Activated T-helper 2 cell treated with anti-CD3 and anti-CD28 coated beads, Interferon-gamma antibody, Interleukin-2, Interleukin-4, amounts not matched to agents 10 μg/mL and 5 μg/mL and 100 μg/mL, durations not matched to agents 14 hours and 24 hours and 36 hours (primary cell): Measurements from ENCODE around the gene PRTFDC1. TPM values are rescaled to one million over a fixed set of nuclear protein-coding genes. Genes with fewer than 3 reads are reported as not detected.
A peak's percentile ranks its signal among the peaks of the same experiment; 100 is the strongest.
"Not testable (repeated sequence)": the region's sequence is repeated elsewhere in the genome, so short reads cannot be mapped to it uniquely, and the experiment has no call there.

Experiments used
- DNase-seq: peaks from one replicate; pipeline ENCODE4 v3.0.0; 2021; ENCODE audit warnings: low spot score
- H3K27ac Mint-ChIP-seq: one replicate; pipeline ENCODE4 v1.8.0; 2021; ENCODE audit warnings: mixed read lengths
- H3K27me3 Mint-ChIP-seq: one replicate; pipeline ENCODE4 v1.8.0; 2021; ENCODE audit warnings: low read depth, mixed read lengths
- H3K36me3 Mint-ChIP-seq: one replicate; pipeline ENCODE4 v1.8.0; 2021; ENCODE audit warnings: low read depth, mixed read lengths
- H3K4me1 Mint-ChIP-seq: one replicate; pipeline ENCODE4 v1.8.0; 2021; ENCODE audit warnings: low read depth, mixed read lengths
- H3K4me3 Mint-ChIP-seq: one replicate; pipeline ENCODE4 v1.8.0; 2021; ENCODE audit warnings: low read depth, mild to moderate bottlenecking, moderate library complexity, mixed read lengths
- H3K9me3 Mint-ChIP-seq: one replicate; pipeline ENCODE4 v1.8.0; 2021; ENCODE audit warnings: mixed read lengths
- intact Hi-C: fragments of 100-400 bp; cut with micrococcal nuclease; formaldehyde crosslinking; loops from one replicate; pipeline ENCODE4 v1.15.1; 2023
- total RNA-seq: library from RNA; stranded (reverse); gene quantifications from 2 replicates; pipeline ENCODE4 v1.2.3, GENCODE V29; 2022

The PRTFDC1 gene
- total RNA-seq, 1 donor from 2014 or later = 0.11 TPM

DNA sequence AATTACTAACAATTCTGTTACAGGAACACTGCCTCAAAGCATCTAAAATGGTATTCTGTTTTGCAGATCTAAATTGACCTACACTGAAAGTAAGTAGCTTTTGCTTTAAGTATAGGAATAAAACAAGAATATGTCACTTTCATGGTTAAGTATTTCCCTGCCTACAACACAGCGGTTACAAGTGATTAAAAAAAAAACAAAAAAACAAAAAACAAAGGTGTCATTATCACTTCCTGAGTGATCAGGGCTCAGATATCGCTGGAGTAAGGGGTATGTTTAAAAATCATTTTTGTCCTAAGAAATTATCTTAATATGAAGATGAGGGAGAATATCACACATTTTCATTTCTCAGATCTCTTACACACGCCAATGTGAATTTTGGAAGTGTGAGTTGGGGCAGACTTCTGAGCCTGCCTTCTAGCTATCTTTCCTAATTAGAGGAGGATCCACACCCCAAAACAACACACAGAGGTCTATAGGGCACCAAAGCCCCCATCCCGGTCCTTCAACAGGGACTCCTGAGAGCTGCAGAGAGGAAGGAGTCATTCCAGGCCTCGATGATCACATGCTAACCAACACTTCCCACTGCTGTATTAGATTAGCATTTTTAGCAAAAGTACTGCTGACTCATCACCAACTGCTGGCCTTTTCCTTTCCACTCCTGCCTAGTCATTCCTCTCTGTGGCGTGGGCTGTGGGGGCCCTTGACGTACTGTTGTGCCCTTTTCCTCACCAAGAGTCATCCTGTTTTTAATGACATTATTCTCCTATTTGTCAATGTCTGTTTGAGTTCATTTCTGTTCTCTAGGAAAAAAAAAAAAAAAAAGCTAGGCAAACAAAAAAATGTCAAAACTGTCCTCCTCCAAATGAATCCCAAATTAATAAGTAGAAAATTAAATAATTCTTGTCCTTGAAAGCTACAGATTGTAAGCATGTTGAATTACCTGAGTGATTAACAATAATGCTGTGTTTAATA lies 31.2 kb downstream of the PRTFDC1 start:
- Mint-ChIP-seq H3K27me3 (no peaks in the 10 kb centered on the region), H3K9me3 (peaks cover 32% of the 10 kb centered on the region), H3K36me3 (peaks cover 16% of the 10 kb centered on the region), H3K4me1 (peaks cover 25% of the 10 kb centered on the region), H3K27ac (peak overlapping the region; percentile 85), H3K4me3 (no peak overlapping the region)
- peak; percentile 25 for DNase-seq
- intact Hi-C loops = loop anchor here (1.0 to 5.0 kb wide), 7 partner anchors 20 to 457 kb away; partner anchors contain the start of genes ENKUR and THNSL1

- intact Hi-C loops = loop anchor here (5.0 kb wide), 2 partner anchors 33 to 53 kb away; no protein-coding TSS in a partner anchor
- Mint-ChIP-seq H3K36me3 (peaks cover 16% of the 10 kb centered on the region), H3K4me1 (peaks cover 25% of the 10 kb centered on the region), H3K27ac (peak overlapping the region; percentile 24), H3K9me3 (peaks cover 26% of the 10 kb centered on the region)
- H3K4me3 Mint-ChIP-seq, DNase-seq, H3K27me3 Mint-ChIP-seq: not testable (repeated sequence)
Measured at GRCh38 chr10:24920192-24920591, 32.2 kb downstream of the PRTFDC1 start.

- peaks cover 21% of the 10 kb centered on the region for H3K9me3 Mint-ChIP-seq
- not testable (repeated sequence) for H3K27ac Mint-ChIP-seq, DNase-seq, H3K4me3 Mint-ChIP-seq, H3K27me3 Mint-ChIP-seq
- peaks cover 15% of the 10 kb centered on the region for H3K36me3 Mint-ChIP-seq
- intact Hi-C loops = loop anchor here (5.0 kb wide), 2 partner anchors 32 to 52 kb away; no protein-coding TSS in a partner anchor
- H3K4me1 Mint-ChIP-seq = peaks cover 25% of the 10 kb centered on the region
Measured at GRCh38 chr10:24919629-24920028, 32.8 kb downstream of the PRTFDC1 start.

DNA sequence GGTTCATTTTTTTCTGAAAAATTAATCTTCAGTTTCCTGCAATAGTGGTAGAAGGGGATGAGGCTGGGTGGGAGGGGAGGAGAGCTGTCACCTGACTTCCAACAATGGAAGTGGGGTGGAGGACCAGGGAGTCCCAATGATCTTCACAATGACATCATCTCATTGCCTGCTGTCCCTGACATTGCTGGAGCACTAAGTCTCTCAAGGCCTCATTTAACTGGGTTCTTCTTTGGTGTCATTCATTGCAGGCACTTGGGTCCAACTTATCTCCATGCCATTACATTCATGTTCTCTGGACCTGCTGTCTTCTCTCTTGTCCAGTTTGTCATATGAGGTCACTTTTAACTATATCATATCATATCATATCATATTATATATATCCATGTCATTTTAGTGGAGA lies 34.4 kb downstream of the PRTFDC1 start:
- Mint-ChIP-seq H3K36me3 (peaks cover 5% of the 10 kb centered on the region), H3K4me1 (peaks cover 20% of the 10 kb centered on the region), H3K9me3 (peaks cover 7% of the 10 kb centered on the region), H3K27ac (no peak overlapping the region), H3K27me3 (no peaks in the 10 kb centered on the region), H3K4me3 (no peak overlapping the region)
- intact Hi-C loops = no loop called here
- no peak for DNase-seq

DNA sequence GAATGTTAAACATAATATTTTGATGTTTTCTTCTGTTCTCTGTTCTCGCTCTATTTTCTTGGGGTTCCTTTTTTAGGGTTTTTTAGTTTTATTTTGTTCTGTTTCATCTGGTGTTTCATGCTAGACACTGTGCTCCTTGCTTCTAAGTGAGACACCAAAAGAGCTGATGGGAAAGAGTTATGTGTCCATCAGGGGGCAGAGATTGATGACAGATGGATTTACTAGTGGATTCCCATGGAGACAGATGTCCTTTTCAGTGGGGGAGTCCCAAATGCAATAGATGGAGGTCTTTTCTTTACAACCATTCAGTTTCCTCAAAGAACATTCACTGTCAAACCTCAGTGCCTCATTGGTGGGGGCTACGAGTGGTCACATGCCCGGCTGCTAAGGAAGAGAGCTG lies 34.9 kb downstream of the PRTFDC1 start:
- Mint-ChIP-seq H3K4me3 (no peak overlapping the region), H3K27ac (no peak overlapping the region), H3K36me3 (peaks cover 5% of the 10 kb centered on the region), H3K27me3 (no peaks in the 10 kb centered on the region), H3K4me1 (peaks cover 22% of the 10 kb centered on the region), H3K9me3 (peaks cover 7% of the 10 kb centered on the region)
- intact Hi-C loops = no loop called here
- no peak for DNase-seq

- Mint-ChIP-seq H3K27me3 (no peaks in the 10 kb centered on the region), H3K4me1 (peaks cover 15% of the 10 kb centered on the region), H3K36me3 (peaks cover 5% of the 10 kb centered on the region), H3K27ac (no peak overlapping the region), H3K9me3 (peaks cover 7% of the 10 kb centered on the region), H3K4me3 (no peak overlapping the region)
- DNase-seq = no peak
- intact Hi-C loops = no loop called here
Measured at GRCh38 chr10:24916365-24916764, 36.0 kb downstream of the PRTFDC1 start.

DNA sequence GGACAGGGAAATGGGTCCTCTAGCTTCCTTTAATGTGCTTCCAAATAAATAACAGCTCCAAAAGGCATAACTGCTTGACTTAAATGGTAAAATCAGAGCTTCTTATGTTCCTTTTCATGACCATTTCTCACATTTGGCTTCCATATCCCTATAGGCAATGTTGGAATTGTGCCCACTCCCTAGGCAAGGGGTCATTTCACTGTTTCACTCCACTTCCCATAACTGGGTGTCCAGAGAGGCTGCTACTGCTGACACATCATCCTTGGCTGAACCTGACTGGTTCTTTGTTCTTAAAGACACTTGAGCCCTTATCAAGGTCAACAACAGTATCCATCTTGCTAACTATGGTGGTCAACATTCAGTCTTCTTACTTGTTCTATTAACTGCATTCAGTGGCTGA lies 37.1 kb downstream of the PRTFDC1 start:
- peaks cover 5% of the 10 kb centered on the region for H3K36me3 Mint-ChIP-seq
- H3K27me3 Mint-ChIP-seq = no peaks in the 10 kb centered on the region
- no peak overlapping the region for H3K27ac Mint-ChIP-seq
- no peak for DNase-seq
- H3K4me3 Mint-ChIP-seq = no peak overlapping the region
- intact Hi-C loops = no loop called here
- peaks cover 7% of the 10 kb centered on the region for H3K9me3 Mint-ChIP-seq
- peaks cover 9% of the 10 kb centered on the region for H3K4me1 Mint-ChIP-seq

DNA sequence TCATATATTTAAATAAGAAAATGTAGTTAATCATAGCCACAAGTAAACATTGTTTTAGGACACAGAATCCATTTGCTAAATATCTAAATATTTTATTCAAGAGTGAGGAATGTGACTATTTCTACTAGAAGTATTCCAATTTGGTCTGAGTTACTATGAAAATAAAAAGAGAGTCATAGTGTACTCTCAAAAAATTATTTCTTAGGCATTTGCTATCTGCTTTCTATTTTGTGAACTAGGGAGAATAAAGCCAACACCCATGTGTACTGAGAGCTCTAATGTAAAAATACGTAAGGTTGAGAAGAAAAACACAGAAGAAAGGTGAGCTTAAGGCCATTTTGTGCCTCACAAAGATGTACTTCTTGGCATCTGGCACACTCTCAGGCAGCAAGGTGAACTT lies 38.3 kb downstream of the PRTFDC1 start:
- Mint-ChIP-seq H3K27ac (no peak overlapping the region), H3K4me1 (peaks cover 7% of the 10 kb centered on the region), H3K9me3 (no peaks in the 10 kb centered on the region), H3K36me3 (no peaks in the 10 kb centered on the region), H3K4me3 (no peak overlapping the region), H3K27me3 (no peaks in the 10 kb centered on the region)
- DNase-seq = no peak
- intact Hi-C loops = no loop called here

- no peak overlapping the region for H3K27ac Mint-ChIP-seq
- intact Hi-C loops = no loop called here
- DNase-seq = no peak
- no peaks in the 10 kb centered on the region for H3K9me3 Mint-ChIP-seq
- H3K36me3 Mint-ChIP-seq = no peaks in the 10 kb centered on the region
- no peaks in the 10 kb centered on the region for H3K27me3 Mint-ChIP-seq
- no peak overlapping the region for H3K4me3 Mint-ChIP-seq
- peaks cover 7% of the 10 kb centered on the region for H3K4me1 Mint-ChIP-seq
Measured at GRCh38 chr10:24912215-24912614, 40.2 kb downstream of the PRTFDC1 start.

- intact Hi-C loops = no loop called here
- H3K4me1 Mint-ChIP-seq = peaks cover 7% of the 10 kb centered on the region
- H3K27ac Mint-ChIP-seq = no peak overlapping the region
- H3K27me3 Mint-ChIP-seq = no peaks in the 10 kb centered on the region
- no peaks in the 10 kb centered on the region for H3K36me3 Mint-ChIP-seq
- H3K4me3 Mint-ChIP-seq = no peak overlapping the region
- no peaks in the 10 kb centered on the region for H3K9me3 Mint-ChIP-seq
- DNase-seq = no peak
Measured at GRCh38 chr10:24911029-24911428, 41.4 kb downstream of the PRTFDC1 start.

GRCh38 chr10:24910574-24910973 lies 41.8 kb downstream of the PRTFDC1 start:
- Mint-ChIP-seq H3K4me1 (peaks cover 7% of the 10 kb centered on the region), H3K9me3 (no peaks in the 10 kb centered on the region), H3K4me3 (no peak overlapping the region), H3K27me3 (no peaks in the 10 kb centered on the region), H3K36me3 (no peaks in the 10 kb centered on the region), H3K27ac (no peak overlapping the region)
- no peak for DNase-seq
- intact Hi-C loops = no loop called here

DNA sequence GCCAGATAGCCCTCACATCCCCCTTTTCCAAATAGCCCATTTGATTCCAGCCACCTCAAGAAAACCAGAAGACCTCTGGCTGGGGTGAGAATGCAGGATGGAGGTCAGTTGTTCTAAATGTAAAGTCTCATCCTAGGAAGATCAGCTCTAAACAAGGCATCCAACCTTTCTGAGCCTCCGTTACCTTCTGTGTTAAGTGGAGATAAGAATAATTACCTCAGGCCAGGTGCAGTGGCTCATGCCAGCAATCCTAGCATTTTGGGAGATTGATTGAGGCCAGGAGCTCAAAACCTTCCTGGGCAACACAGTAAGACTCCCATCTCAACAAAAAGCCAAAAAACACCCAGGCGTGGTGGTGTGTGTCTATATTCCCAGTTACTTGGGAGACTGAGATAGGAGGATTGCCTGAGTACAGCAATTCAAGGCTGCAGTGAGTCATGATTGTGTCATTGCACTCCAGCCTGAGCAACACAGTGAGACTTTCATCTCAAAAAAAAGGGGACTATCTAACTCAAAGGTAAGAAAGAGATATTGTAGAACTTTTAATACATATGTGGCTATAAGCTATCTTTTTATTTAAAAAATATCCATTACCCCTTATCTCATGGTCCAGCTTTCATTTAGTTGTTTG lies 43.5 kb downstream of the PRTFDC1 start:
- no peaks in the 10 kb centered on the region for H3K36me3 Mint-ChIP-seq
- H3K4me1 Mint-ChIP-seq = peaks cover 7% of the 10 kb centered on the region

DNA sequence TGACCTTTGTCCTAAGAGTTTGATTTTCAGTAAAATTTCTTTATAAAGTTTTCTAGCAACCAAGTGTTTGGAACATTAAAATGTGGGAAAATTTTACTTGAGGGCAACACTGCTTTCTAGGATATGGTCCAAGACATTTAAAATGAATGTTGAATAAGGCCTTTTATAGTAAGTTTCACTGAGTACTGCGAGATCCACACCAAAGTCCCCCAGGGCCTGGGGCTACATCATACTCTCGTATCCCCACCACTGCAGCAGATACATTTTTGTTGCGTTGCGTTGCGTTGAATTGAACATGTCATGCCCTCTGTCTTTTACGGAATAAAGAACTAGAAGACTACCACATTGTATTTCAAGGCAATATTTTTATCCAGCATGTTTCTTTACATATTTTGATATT lies 44.5 kb downstream of the PRTFDC1 start:
- Mint-ChIP-seq H3K36me3 (no peaks in the 10 kb centered on the region), H3K9me3 (no peaks in the 10 kb centered on the region), H3K27ac (no peak overlapping the region), H3K27me3 (no peaks in the 10 kb centered on the region), H3K4me1 (peaks cover 7% of the 10 kb centered on the region), H3K4me3 (no peak overlapping the region)
- DNase-seq = no peak
- intact Hi-C loops = no loop called here

More for the DNA sequence above, 43.5 kb downstream of the PRTFDC1 start:
- intact Hi-C loops = no loop called here
- H3K4me3 Mint-ChIP-seq = no peak overlapping the region
- H3K9me3 Mint-ChIP-seq = no peaks in the 10 kb centered on the region
- no peaks in the 10 kb centered on the region for H3K27me3 Mint-ChIP-seq
- no peak overlapping the region for H3K27ac Mint-ChIP-seq
- DNase-seq = no peak
